GM19372 (cell line): ENCODE data around the gene NUDT8.
"Not testable (repeated sequence)": the region's sequence is repeated elsewhere in the genome, so short reads cannot be mapped to it uniquely, and the experiment has no call there.

Experiments used
- ATAC-seq: cut with Tn5 transposase; IDR thresholded peaks from one replicate; pipeline ENCODE4 v1.9.1; 2021; ENCODE audit warnings: mild to moderate bottlenecking, low read depth, moderate library complexity; ENCODE audit not compliant: unreplicated experiment

Gene NUDT8

DNA sequence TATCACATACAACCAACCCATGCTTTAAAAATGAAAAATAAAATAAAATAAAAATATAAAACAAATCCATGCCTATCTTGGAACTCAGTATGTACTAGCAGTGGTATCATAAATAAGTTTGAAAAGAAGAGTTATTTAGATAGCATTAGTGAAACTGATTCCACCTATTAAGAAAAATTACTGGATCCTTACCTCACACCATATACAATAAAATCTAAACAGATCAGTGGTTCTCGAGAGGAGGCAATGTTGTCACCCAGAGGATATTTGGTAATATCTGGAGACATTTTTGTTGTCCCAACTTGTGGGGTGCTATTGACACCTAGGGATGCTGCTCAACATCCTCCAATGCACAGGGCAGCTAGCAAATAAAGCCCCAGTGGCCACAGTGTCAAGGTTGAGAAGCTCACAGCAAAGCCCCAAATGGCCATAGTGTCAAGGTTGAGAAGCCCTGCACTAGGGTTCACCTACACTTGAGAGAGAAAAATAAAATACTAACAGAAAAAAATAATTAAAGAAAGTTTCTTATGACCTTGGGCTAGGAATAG is 32.9 kb downstream of the NUDT8 start:
- ATAC-seq = no peak

DNA sequence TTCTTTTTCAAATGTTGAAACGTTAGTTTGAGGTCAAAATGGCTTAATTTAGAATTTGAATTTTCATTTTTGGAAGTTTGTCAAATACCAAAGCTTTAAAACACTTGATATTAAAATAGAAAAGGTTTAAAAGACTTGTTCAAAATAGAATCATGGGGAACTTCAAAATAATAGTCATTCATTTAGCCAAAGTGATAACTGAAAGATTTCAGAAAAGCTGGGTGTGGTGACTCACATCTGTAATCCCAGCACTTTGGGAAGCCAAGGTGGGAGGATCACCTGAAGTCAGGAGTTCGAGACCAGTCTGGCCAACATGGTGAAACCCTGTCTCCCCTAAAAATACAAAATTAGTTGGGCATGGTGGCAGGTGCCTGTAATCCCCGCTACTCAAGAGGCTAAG is 35.3 kb downstream of the NUDT8 start:
- no peak for ATAC-seq

DNA sequence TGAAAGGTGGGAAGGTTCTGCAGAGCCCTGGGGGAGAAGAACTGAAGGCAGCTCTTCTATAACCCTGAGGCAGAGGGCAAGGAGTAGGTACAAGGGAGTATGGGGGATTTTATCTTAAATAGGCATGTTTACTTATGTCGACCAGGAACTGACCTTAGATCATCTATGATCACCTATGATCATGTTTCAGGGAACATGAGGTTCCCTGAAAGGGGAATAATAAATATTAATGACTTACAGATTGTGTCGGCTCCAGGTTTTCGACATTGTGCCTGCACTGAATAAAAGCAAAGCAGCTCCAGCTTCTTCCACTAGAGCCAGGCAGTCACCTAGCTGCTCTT is 36.2 kb downstream of the NUDT8 start:
- ATAC-seq = no peak

DNA sequence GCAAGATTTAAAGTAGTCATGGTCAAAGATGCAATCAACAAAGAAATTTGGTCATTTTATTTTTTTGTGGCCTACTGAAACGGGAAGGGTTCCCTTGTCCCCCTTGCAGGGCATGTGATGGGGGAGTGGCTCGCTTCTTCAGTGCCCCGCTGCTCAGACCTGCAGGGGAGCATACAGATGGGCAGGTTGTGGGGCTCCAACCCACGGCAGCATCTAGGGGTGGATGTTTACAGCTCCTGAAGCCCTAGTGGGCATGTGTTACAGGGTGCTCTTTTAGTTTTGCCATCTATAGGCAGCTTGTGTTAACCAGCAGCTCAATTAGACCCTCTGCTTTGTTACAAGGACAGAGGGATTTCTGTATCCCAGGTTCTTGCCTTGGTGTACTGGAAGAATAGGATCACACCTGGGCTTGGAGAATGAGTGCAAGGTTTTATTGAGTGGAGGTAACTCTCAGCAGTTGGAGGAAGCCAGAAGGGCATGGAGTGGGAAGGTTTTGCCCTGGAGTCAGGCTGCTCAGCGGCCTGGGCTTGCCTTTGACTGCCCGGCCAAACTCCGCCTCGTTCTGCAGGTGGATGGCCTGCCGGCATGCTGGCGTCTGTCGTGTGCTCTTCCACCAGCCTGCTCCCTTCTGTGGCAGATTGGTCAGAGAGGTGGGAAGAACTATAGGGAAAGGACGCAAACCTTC is 36.7 kb downstream of the NUDT8 start:
- ATAC-seq = no peak

DNA sequence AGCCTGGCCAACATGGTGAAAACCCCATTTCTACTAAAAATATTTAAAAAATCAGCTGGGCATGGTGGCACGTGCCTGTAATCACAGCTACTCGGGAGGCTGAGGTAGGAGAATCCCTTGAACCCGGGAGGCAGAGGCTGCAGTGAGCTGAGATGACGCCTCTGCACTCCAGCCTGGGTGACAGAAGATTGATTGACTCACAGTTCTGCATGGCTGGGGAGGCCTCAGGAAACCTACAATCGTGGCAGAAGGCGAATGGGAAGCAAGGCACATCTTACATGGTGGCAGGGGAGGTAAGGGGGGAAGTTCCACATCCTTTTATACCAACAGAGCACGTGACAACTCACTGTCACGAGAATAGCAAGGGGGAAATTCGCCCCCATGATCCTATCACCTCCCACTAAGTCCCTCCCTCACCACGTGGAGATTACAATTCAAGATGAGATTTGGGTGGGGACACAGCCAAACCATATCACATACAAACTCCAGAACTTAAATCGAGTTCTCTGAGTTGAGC is 40.8 kb downstream of the NUDT8 start:
- ATAC-seq = not testable (repeated sequence)

DNA sequence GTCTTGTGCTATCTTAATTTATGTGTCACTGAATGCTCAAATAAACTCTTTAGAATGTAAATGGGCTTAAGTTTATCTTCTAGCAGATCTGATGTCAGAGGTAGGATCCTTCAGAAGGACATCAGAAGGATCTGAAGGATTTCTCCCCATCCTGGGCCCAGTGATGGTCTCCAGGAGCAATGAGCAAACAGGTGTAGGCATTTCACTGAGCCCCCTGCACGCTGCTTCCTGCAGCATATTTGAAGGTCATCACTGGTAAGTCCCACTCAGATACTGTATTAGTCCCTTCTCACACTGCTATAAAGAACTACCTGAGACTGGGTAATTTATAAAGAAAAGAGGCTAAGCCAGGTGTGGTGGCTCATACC is 41.6 kb downstream of the NUDT8 start:
- ATAC-seq = no peak

DNA sequence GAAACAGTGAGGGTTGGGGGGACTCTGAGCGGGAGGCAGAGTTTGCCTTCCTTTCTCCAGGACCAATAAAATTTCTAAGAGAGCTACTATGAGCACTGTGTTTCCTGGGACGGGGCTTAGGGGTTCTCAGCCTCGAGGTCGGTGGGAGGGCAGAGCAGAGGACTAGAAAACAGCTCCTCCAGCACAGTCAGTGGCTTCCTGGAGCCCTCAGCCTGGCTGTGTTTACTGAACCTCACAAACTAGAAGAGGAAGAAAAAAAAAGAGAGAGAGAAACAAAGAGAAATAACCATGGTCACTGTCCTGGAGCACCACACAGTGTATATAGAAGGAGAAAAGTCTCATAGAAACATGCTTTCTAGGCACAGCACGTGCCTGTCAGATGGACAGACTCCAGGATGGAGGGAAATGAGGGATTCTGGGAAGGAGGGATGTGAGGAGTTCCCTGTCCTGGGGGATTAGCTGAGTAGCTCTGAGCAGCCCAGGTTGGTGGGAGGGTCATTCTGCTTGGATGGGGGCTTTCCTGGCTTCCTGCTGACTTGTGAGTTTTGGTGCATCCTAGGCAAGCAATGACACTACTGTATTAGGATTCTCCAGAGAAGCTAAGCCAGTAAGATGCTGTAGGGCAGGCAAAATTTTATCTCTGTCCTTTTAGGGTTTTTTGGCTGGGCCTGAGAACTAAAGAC is 43.0 kb downstream of the NUDT8 start:
- no peak for ATAC-seq

DNA sequence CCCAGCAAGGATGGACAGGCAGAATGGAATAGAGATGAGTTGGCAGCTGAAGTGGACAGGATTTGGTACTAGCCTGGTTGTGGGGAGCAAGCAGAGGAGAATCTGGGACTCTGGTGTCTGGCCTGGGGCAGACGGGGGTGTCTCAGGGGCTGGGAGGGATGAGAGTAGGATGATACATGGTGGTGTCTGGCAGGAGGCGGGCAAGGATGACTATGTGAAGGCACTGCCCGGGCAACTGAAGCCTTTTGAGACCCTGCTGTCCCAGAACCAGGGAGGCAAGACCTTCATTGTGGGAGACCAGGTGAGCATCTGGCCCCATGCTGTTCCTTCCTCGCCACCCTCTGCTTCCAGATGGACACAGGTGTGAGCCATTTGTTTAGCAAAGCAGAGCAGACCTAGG is 43.8 kb downstream of the NUDT8 start:
- no peak for ATAC-seq

DNA sequence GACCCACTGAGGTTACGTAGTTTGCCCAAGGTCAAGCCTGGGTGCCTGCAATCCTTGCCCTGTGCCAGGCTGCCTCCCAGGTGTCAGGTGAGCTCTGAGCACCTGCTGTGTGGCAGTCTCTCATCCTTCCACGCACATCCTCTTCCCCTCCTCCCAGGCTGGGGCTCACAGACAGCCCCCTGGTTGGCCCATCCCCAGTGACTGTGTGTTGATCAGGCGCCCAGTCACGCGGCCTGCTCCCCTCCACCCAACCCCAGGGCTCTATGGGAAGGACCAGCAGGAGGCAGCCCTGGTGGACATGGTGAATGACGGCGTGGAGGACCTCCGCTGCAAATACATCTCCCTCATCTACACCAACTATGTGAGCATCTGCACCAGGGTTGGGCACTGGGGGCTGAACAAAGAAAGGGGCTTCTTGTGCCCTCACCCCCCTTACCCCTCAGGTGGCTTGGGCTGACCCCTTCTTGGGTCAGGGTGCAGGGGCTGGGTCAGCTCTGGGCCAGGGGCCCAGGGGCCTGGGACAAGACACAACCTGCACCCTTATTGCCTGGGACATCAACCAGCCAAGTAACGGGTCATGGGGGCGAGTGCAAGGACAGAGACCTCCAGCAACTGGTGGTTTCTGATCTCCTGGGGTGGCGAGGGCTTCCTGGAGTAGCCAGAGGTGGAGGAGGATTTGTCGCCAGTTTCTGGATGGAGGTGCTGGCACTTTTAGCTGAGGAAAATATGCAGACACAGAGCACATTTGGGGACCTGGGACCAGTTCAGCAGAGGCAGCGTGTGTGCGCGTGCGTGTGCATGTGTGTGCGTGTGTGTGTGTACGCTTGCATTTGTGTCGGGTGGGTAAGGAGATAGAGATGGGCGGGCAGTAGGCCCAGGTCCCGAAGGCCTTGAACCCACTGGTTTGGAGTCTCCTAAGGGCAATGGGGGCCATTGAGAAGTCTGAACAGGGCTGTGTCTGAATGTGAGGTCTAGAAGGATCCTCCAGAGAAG is 44.6 kb downstream of the NUDT8 start:
- ATAC-seq = no peak

DNA sequence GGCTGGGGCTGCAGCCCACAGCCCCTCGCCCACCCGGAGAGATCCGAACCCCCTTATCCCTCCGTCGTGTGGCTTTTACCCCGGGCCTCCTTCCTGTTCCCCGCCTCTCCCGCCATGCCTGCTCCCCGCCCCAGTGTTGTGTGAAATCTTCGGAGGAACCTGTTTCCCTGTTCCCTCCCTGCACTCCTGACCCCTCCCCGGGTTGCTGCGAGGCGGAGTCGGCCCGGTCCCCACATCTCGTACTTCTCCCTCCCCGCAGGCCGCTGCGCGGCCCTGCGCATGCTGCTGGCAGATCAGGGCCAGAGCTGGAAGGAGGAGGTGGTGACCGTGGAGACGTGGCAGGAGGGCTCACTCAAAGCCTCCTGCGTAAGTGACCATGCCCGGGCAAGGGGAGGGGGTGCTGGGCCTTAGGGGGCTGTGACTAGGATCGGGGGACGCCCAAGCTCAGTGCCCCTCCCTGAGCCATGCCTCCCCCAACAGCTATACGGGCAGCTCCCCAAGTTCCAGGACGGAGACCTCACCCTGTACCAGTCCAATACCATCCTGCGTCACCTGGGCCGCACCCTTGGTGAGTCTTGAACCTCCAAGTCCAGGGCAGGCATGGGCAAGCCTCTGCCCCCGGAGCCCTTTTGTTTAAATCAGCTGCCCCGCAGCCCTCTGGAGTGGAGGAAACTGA is 45.4 kb downstream of the NUDT8 start:
- no peak for ATAC-seq

DNA sequence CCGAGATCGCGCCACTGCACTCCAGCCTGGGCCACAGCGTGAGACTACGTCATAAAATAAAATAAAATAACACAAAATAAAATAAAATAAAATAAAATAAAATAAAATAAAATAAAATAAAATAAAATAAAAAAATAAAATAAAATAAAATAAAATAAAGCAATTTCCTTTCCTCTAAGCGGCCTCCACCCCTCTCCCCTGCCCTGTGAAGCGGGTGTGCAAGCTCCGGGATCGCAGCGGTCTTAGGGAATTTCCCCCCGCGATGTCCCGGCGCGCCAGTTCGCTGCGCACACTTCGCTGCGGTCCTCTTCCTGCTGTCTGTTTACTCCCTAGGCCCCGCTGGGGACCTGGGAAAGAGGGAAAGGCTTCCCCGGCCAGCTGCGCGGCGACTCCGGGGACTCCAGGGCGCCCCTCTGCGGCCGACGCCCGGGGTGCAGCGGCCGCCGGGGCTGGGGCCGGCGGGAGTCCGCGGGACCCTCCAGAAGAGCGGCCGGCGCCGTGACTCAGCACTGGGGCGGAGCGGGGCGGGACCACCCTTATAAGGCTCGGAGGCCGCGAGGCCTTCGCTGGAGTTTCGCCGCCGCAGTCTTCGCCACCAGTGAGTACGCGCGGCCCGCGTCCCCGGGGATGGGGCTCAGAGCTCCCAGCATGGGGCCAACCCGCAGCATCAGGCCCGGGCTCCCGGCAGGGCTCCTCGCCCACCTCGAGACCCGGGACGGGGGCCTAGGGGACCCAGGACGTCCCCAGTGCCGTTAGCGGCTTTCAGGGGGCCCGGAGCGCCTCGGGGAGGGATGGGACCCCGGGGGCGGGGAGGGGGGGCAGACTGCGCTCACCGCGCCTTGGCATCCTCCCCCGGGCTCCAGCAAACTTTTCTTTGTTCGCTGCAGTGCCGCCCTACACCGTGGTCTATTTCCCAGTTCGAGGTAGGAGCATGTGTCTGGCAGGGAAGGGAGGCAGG is 46.2 kb downstream of the NUDT8 start, which contains the start of gene GSTP1:
GSTP1 (plus strand) TSS at position 566 of the 958 bp plus-strand sequence; CDS start at position 598, 32 bp downstream.
- no peak for ATAC-seq

DNA sequence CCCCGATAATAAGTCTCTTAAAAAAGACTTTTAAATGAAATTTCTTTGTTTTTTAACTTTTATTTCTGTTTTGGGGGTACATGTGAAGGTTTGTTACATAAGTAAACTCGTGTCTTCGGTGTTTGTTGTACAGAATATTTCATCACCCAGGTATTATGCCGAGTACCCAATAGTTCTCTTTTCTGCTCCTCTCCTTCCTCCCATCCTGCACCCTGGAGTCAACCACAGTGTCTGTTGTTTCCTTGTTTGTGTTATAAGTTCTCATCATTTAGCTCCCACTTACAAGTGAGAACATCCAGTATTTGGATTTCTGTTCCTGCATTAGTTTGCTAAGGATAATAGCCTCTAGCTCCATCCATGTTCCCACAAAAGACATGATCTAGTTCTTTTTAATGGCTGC is 47.7 kb downstream of the NUDT8 start:
- ATAC-seq = no peak

DNA sequence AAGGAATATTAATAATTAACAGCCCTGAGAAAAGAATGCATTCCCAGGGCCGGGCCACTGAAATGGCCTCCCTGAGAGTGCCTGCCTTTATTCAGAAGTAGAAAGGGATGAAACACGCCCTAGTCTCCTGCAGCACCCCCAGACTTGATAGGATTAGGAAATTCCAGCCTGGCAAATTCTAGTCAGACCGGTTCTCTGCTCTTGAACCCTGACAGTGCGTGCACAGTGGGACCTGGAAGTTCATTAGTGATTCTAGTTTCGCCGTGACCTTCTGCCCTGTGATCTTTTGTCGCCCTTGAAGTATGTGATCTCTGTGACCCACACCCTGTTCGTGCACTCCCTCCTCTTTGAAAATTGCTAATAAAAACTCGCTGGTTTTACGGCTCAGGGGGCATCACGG is 48.3 kb downstream of the NUDT8 start:
- no peak for ATAC-seq

DNA sequence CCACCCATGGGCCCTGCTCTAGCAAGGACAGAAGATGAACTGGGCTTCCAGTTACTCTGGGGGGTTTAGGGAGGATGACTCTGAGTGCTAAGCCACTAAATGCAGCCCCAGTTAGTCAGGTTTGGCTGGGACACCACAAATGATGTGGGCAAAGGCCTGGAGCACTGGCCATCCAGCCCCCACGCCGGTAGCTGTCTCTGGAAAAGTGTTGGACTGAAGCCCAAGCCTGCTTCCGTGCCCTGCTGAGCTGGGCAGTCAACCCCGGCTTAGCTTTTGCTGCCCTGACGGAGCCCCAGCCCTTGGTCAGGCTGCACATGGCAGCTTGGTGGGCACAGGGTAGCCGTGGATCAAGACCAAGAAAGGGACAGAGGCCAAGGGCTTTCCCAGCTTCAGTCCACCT is 51.8 kb downstream of the NUDT8 start:
- no peak for ATAC-seq
